OCI-LY3 (cell line): ENCODE measurements around the gene ZNF627.

ENCODE experiments used
- H2AFZ ChIP-seq: fragments of 200-600, 300-600 bp; shearing (Covaris generic); 2 replicates; pipeline ENCODE4 v1.6.0; 2014; ENCODE audit warnings: antibody characterized with exemption, low read depth, low read length
- H3K27ac ChIP-seq: fragments of 200-600, 300-600 bp; sonication (generic); 2 replicates; pipeline ENCODE4 v1.5.1; 2014; ENCODE audit warnings: mild to moderate bottlenecking, low read length, moderate library complexity, mixed read lengths
- H3K27me3 ChIP-seq: fragments of 200-600, 300-600 bp; sonication (generic); 2 replicates; pipeline ENCODE4 v1.6.1; 2014; ENCODE audit warnings: low read depth, low read length, mixed read lengths
- H3K36me3 ChIP-seq: fragments of 200-600, 300-600 bp; sonication (generic); replicated peaks from 2 replicates; pipeline ENCODE3; 2014; ENCODE audit warnings: low read depth, low read length, mixed read lengths
- H3K4me1 ChIP-seq: fragments of 300-600, 200-600 bp; sonication (generic); 2 replicates; pipeline ENCODE4 v1.6.1; 2014; ENCODE audit warnings: low read length, mixed read lengths
- H3K4me2 ChIP-seq: fragments of 200-600, 300-600 bp; sonication (generic); 2 replicates; pipeline ENCODE4 v1.6.1; 2014; ENCODE audit warnings: low read length, mixed read lengths
- H3K4me3 ChIP-seq: fragments of 300-600, 200-600 bp; sonication (generic); 2 replicates; pipeline ENCODE4 v1.5.1; 2014; ENCODE audit warnings: antibody characterized with exemption, mild to moderate bottlenecking, low read length, moderate library complexity
- H3K79me2 ChIP-seq: fragments of 300-600, 200-600 bp; shearing (Covaris generic); 2 replicates; pipeline ENCODE4 v1.6.1; 2014; ENCODE audit warnings: mild to moderate bottlenecking, low read length, mixed read lengths
- H3K9ac ChIP-seq: fragments of 300-600, 200-600 bp; shearing (Covaris generic); 2 replicates; pipeline ENCODE4 v1.6.0; 2014; ENCODE audit warnings: mild to moderate bottlenecking, low read length, moderate library complexity
- H3K9me3 ChIP-seq: fragments of 200-600, 300-600 bp; shearing (Covaris generic); 2 replicates; pipeline ENCODE4 v1.6.1; 2014; ENCODE audit warnings: low read length, mixed read lengths; ENCODE audit not compliant: insufficient read depth
- H4K20me1 ChIP-seq: fragments of 200-600, 300-600 bp; sonication (generic); 2 replicates; pipeline ENCODE4 v1.6.1; 2016; ENCODE audit warnings: low read length, mixed read lengths; ENCODE audit not compliant: insufficient read depth
- EZH2phosphoT487 ChIP-seq: fragments of 200-600 bp; shearing (Covaris generic); IDR thresholded peaks from 2 replicates; pipeline ENCODE4 v1.6.1; 2018; ENCODE audit warnings: antibody characterized with exemption, mixed run types, low read depth
- TF ChIP-seq, protein P1 (sequence below): fragments of 200-600, 300-600 bp; sonication (generic); IDR thresholded peaks from 2 replicates; pipeline ENCODE4 v1.5.1; 2014; ENCODE audit warnings: antibody characterized with exemption, low read length, low read depth

ZNF627 gene

DNA sequence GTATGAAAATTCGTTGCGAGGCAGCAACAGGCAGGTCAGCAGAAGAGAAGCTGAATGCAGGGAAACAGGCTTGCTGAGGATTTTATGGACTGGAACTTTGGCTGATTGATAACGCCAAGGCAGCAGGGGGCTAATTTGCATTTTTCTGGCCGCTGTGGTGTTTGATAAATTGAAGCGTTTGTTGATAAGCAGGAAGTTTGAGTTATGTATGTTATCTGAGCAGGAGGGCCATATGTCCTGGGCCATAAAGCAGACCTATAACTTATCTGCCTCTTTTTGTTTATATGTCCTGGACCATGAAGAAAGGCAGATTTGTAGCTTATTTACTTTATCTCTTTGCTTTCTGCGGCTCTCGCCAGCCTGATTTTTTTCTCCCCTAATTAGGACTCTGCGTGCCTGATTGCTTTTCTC is 65.9 kb downstream of the ZNF627 start:
- no peak overlapping the region for H3K4me2 ChIP-seq
- H3K4me3 ChIP-seq = no peak overlapping the region
- no peak for TF ChIP-seq EZH2phosphoT487
- TF ChIP-seq, protein P1, sequence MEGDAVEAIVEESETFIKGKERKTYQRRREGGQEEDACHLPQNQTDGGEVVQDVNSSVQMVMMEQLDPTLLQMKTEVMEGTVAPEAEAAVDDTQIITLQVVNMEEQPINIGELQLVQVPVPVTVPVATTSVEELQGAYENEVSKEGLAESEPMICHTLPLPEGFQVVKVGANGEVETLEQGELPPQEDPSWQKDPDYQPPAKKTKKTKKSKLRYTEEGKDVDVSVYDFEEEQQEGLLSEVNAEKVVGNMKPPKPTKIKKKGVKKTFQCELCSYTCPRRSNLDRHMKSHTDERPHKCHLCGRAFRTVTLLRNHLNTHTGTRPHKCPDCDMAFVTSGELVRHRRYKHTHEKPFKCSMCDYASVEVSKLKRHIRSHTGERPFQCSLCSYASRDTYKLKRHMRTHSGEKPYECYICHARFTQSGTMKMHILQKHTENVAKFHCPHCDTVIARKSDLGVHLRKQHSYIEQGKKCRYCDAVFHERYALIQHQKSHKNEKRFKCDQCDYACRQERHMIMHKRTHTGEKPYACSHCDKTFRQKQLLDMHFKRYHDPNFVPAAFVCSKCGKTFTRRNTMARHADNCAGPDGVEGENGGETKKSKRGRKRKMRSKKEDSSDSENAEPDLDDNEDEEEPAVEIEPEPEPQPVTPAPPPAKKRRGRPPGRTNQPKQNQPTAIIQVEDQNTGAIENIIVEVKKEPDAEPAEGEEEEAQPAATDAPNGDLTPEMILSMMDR = no peak
- H3K79me2 ChIP-seq = no peaks in the 10 kb centered on the region
- no peaks in the 10 kb centered on the region for H3K36me3 ChIP-seq
- H2AFZ ChIP-seq = no peak overlapping the region
- no peak overlapping the region for H3K9ac ChIP-seq
- H4K20me1 ChIP-seq = no peaks in the 10 kb centered on the region
- H3K4me1 ChIP-seq = peaks cover 4% of the 10 kb centered on the region; the same call in 1 of the 2 replicates
- no peaks in the 10 kb centered on the region for H3K27me3 ChIP-seq
- H3K27ac ChIP-seq = no peak overlapping the region
- H3K9me3 ChIP-seq = no peaks in the 10 kb centered on the region
